Vagina (tissue), 2 donors: ENCODE measurements around the gene MTFR2. TPM values are rescaled to one million over a fixed set of nuclear protein-coding genes. Genes with fewer than 3 reads are reported as not detected.
"Not testable (repeated sequence)": the region's sequence is repeated elsewhere in the genome, so short reads cannot be mapped to it uniquely, and the experiment has no call there.

Experiments used
- DNase-seq, 2 donors: peaks; one replicate each; pipeline ENCODE4 v3.0.0-alpha.2; 2017; ENCODE audit errors: extremely low spot score in 2 of 2
- H3K27ac ChIP-seq: fragments of 200-600 bp; sonication (generic); one replicate; pipeline ENCODE4 v1.5.1; 2019
- H3K27me3 ChIP-seq: fragments of 200-600 bp; sonication (generic); one replicate; pipeline ENCODE4 v1.5.1; 2019
- H3K36me3 ChIP-seq, 2 donors: fragments of 200-600 bp; sonication (generic); one replicate each; pipeline ENCODE4 v1.5.1; 2017 to 2019
- H3K4me1 ChIP-seq: fragments of 200-600 bp; sonication (generic); one replicate; pipeline ENCODE4 v1.5.1; 2019
- H3K4me3 ChIP-seq, 2 donors: fragments of 200-600 bp; sonication (generic); 1 replicate in 1 of 2; 2 replicates in 1 of 2; pipeline ENCODE4 v1.5.1; 2016 to 2019
- H3K9me3 ChIP-seq: fragments of 200-600 bp; sonication (generic); one replicate; pipeline ENCODE4 v1.5.1; 2019
- POLR2A ChIP-seq, 2 donors: fragments of 450-650 bp; IDR thresholded peaks; one replicate each; pipeline ENCODE4 v1.6.1; 2017; ENCODE audit warnings: antibody characterized with exemption in 2 of 2, mild to moderate bottlenecking in 2 of 2, moderate library complexity in 2 of 2
- POLR2AphosphoS5 ChIP-seq, 2 donors: sonication (generic); formaldehyde crosslinking; IDR thresholded peaks; one replicate each; pipeline ENCODE4 v1.9.0; 2017; ENCODE audit warnings: antibody characterized with exemption in 2 of 2, mild to moderate bottlenecking in 2 of 2, low read depth in 1 of 2; ENCODE audit not compliant: insufficient read depth in 1 of 2
- intact Hi-C: fragments of 100-400 bp; cut with DNase I; formaldehyde crosslinking; loops from one replicate; pipeline ENCODE4 v1.15.1; 2023
- total RNA-seq: library from RNA; depleted of rRNA; stranded (reverse); fragments of >200 nt; gene quantifications from one replicate; pipeline ENCODE4 v1.2.3, GENCODE V29; 2016
- TF ChIP-seq, protein P1 (sequence below), 3 experiments: fragments of 450-650 bp in 2 of 3; fragments of 200-600 bp in 1 of 3; sonication (generic) in 1 of 3; IDR thresholded peaks; one replicate each; pipeline ENCODE4 v1.5.1; 2017 to 2019; ENCODE audit warnings: antibody characterized with exemption in 3 of 3, mild to moderate bottlenecking in 2 of 3, moderate library complexity in 2 of 3

The MTFR2 gene
- total RNA-seq, 1 donor from 2014 or later = 1.2 TPM

DNA sequence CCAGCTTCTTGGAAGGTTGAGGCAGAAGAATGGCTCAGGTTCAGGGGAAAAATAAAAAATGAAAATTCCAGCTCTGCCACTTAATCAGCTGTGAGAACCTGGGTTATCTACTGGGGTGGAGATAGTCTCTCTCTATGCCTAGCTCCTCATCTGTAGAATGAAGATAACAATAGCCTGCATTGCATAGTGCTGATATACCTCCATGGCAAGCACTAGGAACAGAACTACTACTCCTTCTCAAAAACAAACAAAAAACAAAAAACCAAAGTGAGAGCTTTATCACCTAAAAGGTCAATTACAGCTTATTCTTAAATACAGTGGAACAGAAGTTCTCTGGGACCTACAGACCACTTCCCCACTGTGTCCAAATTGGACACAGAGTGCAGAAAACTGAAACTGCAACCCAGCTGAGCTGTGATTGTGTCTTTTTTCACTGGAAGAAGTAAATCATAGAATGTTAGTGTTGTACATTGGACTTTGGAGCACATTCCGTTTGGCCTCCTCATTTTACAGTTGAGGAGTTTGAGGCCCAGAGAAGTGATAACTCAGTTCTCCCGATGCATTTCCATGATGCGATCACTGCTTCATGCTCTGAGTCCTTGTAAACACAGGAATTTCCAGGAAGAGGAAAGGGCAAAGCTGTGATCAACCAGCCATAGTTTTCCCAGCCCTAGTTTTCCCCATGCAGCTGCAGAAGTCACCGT, 23.3 kb downstream of the MTFR2 start:
- H3K27me3 ChIP-seq = no peaks in the 10 kb centered on the region
- TF ChIP-seq, protein P1, sequence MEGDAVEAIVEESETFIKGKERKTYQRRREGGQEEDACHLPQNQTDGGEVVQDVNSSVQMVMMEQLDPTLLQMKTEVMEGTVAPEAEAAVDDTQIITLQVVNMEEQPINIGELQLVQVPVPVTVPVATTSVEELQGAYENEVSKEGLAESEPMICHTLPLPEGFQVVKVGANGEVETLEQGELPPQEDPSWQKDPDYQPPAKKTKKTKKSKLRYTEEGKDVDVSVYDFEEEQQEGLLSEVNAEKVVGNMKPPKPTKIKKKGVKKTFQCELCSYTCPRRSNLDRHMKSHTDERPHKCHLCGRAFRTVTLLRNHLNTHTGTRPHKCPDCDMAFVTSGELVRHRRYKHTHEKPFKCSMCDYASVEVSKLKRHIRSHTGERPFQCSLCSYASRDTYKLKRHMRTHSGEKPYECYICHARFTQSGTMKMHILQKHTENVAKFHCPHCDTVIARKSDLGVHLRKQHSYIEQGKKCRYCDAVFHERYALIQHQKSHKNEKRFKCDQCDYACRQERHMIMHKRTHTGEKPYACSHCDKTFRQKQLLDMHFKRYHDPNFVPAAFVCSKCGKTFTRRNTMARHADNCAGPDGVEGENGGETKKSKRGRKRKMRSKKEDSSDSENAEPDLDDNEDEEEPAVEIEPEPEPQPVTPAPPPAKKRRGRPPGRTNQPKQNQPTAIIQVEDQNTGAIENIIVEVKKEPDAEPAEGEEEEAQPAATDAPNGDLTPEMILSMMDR (IDR thresholded peaks at IDR 0.05) = no peak
- TF ChIP-seq POLR2A (IDR thresholded peaks at IDR 0.05) = no peak
- TF ChIP-seq POLR2AphosphoS5 (IDR thresholded peaks at IDR 0.05; ENCODE audit: insufficient read depth in 1 of 2, low read depth in 1 of 2) = no peak
- no peak overlapping the region for H3K27ac ChIP-seq
- no peak for DNase-seq
- no peaks in the 10 kb centered on the region for H3K9me3 ChIP-seq
- no peaks in the 10 kb centered on the region for H3K36me3 ChIP-seq
- H3K4me3 ChIP-seq = peak overlapping the region in 1 of 2 donors; percentile 4
- intact Hi-C loops = loop anchor here (5.0 kb wide), 1 partner anchor 690 kb away; no protein-coding TSS in a partner anchor
- no peaks in the 10 kb centered on the region for H3K4me1 ChIP-seq

DNA sequence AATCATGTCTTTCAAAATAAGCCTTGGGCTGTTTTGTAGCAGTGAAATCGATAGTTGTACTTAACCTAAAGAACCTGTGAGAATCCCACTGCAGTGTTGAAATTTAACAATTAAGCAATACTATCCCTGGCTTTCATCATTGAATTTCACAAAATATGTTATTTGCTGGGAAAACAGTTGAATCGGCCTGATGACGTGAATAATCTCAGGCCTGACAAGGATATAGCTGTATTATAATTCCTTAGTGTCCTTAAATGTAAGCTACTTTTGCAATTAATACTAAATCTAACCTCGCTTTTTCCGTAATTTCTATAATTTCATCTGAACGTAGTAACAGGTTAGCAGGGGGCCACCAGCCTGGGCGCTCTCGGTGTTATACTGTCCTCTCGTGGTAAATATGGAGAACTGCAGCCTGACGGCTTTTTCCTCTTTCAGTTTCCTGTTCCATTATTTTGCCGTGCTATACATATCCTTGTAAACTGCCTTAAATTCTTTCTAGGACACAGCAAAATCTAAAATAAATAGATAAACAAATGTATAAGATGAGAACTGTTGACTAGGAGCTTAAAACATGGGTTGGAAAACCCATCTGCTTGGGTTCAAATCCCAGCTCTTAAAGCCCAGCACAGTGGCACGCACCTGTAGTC, 24.0 kb downstream of the MTFR2 start:
- no peaks in the 10 kb centered on the region for H3K27me3 ChIP-seq
- intact Hi-C loops = loop anchor here (5.0 kb wide), 1 partner anchor 689 kb away; no protein-coding TSS in a partner anchor
- H3K4me1 ChIP-seq = no peaks in the 10 kb centered on the region
- peak overlapping the region in 1 of 2 donors; percentile 4 for H3K4me3 ChIP-seq
- H3K36me3 ChIP-seq = no peaks in the 10 kb centered on the region
- H3K27ac ChIP-seq = no peak overlapping the region
- TF ChIP-seq POLR2A (IDR thresholded peaks at IDR 0.05) (no peak), POLR2AphosphoS5 (IDR thresholded peaks at IDR 0.05; ENCODE audit: insufficient read depth in 1 of 2, low read depth in 1 of 2) (peak in 1 of 2 donors; percentile 53)
- TF ChIP-seq, protein P1 (IDR thresholded peaks at IDR 0.05) = peak; percentile 94 to 99 (median 98)
- no peak for DNase-seq
- H3K9me3 ChIP-seq = no peaks in the 10 kb centered on the region

DNA sequence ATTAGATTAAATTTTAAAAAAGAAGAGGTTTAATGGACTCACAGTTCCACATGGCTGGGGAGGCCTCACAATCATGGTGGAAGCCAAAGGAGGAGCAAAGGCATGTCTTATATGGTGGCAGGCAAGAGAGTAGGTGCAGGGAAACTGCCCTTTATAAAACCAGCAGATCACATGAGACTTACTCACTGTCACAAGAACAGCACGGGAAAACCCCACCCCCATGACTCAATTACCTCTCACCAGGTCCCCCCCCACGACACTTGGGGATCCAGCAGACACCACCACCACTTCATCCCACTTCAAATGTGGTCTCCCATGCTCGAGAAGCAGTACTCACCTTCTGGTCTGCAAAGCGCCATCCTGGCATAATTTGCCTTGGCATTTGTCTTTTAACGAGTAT, 24.6 kb downstream of the MTFR2 start:
- TF ChIP-seq, protein P1 (IDR thresholded peaks at IDR 0.05) = no peak
- no peak for TF ChIP-seq POLR2AphosphoS5 (IDR thresholded peaks at IDR 0.05; ENCODE audit: insufficient read depth in 1 of 2, low read depth in 1 of 2)
- TF ChIP-seq POLR2A (IDR thresholded peaks at IDR 0.05) = no peak
- no peaks in the 10 kb centered on the region for H3K36me3 ChIP-seq
- intact Hi-C loops = loop anchor here (5.0 kb wide), 1 partner anchor 688 kb away; no protein-coding TSS in a partner anchor
- no peaks in the 10 kb centered on the region for H3K27me3 ChIP-seq
- no peak overlapping the region for H3K27ac ChIP-seq
- no peaks in the 10 kb centered on the region for H3K4me1 ChIP-seq
- no peak overlapping the region for H3K4me3 ChIP-seq
- no peak for DNase-seq
- no peaks in the 10 kb centered on the region for H3K9me3 ChIP-seq

DNA sequence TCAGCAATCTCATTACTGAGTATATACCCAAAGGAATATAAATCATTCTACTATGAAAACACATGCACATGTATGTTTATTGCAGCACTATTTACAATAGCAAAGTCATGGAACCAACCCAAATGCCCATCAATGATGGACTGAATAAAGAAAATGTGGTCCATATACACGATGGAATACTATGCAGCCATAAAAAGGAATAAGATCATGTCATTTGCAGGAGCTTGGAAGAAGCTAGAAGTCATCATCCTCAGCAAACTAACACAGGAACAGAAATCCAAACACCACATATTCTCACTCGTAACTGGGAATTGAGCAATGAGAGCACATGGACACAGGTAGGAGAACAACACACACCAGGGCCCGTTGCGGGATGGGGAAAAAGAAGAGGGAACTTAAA, 25.1 kb downstream of the MTFR2 start:
- H3K4me1 ChIP-seq, DNase-seq, H3K9me3 ChIP-seq, H3K36me3 ChIP-seq, H3K27ac ChIP-seq, H3K27me3 ChIP-seq, H3K4me3 ChIP-seq: not testable (repeated sequence)
- intact Hi-C loops = loop anchor here (5.0 kb wide), 1 partner anchor 688 kb away; no protein-coding TSS in a partner anchor

DNA sequence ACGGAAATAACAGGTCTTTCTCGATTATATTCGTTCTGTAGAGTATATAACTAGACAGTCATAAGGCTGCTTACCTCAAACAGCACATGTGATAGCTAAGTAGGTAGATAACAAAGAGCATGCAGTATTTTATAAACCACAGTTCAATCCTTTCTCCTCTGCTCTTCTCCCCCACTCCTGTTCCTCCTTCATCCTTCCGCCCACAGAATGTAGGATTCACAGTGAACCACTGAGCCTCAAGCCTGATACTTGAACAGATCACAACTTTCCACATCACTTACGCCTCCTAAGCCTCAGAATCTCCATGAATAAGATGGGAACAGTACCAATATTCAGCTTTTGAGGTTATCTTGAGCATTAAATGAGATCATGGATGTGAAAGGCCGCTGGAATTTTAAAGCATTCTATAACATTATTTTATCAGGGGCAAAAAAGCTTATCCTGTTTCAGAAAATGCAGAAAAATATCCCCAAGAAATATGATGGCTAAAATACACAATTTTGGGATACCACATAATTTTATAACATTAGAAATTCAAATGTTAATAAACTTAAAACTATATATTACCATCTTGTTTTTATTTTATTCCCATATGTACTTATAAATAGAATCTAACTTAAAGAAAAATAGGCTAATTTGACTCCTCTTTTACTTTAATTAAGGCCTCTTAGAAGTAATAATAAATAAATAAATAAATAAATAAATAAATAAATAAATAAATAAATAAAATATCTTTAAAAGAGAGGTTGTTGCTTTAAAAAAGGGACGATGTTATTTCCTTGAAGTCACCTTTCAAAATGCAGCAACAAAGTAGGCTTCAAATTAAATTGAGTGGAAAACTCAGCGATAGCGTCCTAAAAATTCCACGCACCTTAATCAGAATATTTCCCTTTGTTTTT, 33.4 kb downstream of the MTFR2 start:
- Histone ChIP-seq H3K4me1 (no peaks in the 10 kb centered on the region), H3K27ac (no peak overlapping the region), H3K36me3 (no peaks in the 10 kb centered on the region), H3K4me3 (no peak overlapping the region), H3K27me3 (no peaks in the 10 kb centered on the region), H3K9me3 (no peaks in the 10 kb centered on the region)
- no peak for DNase-seq
- no peak for TF ChIP-seq POLR2A (IDR thresholded peaks at IDR 0.05)
- TF ChIP-seq, protein P1 (IDR thresholded peaks at IDR 0.05) = no peak
- TF ChIP-seq POLR2AphosphoS5 (IDR thresholded peaks at IDR 0.05; ENCODE audit: insufficient read depth in 1 of 2, low read depth in 1 of 2) = no peak
- intact Hi-C loops = no loop called here
